SK-N-SH (cell line): Measurements from ENCODE around the gene FEM1B.

Experiments used
- CTCF ChIP-seq: fragments of 200-600 bp; sonication (generic); IDR thresholded peaks from 2 replicates; pipeline ENCODE4 v1.6.1; 2017; ENCODE audit warnings: antibody characterized with exemption, mild to moderate bottlenecking, moderate library complexity
- EP300 ChIP-seq, 2 experiments: IDR thresholded peaks; 2 replicates each; pipeline versions ENCODE4 v1.4.0 to v1.6.1; 2012; ENCODE audit warnings: borderline replicate concordance in 1 of 2, low read depth in 1 of 2, low read length in 1 of 2
- EZH2phosphoT487 ChIP-seq: fragments of 200-600 bp; sonication (generic); IDR thresholded peaks from 2 replicates; pipeline ENCODE4 v1.6.1; 2017; ENCODE audit warnings: low read depth, mixed run types, mild to moderate bottlenecking, antibody characterized with exemption, moderate library complexity, borderline replicate concordance
- IRF3 ChIP-seq: fragments of 150-350 bp; IDR thresholded peaks from 2 replicates; pipeline ENCODE4 v1.6.1; 2016; ENCODE audit warnings: mild to moderate bottlenecking, low read depth, low read length
- MEF2A ChIP-seq: IDR thresholded peaks from 2 replicates; pipeline ENCODE4 v1.4.0; 2012; ENCODE audit warnings: low read depth, borderline replicate concordance
- POLR2AphosphoS5 ChIP-seq: IDR thresholded peaks from 2 replicates; pipeline ENCODE4 v1.6.1; 2012; ENCODE audit warnings: low read depth, low read length
- RCOR1 ChIP-seq: fragments of 150-350 bp; IDR thresholded peaks from 2 replicates; pipeline ENCODE4 v1.6.1; 2017; ENCODE audit warnings: antibody characterized with exemption, low read length
- USF2 ChIP-seq: fragments of 150-350 bp; IDR thresholded peaks from 2 replicates; pipeline ENCODE4 v1.6.1; 2017; ENCODE audit warnings: antibody characterized with exemption, low read length, low read depth, borderline replicate concordance
- YY1 ChIP-seq: IDR thresholded peaks from 2 replicates; pipeline ENCODE4 v1.4.0; 2012; ENCODE audit warnings: low read depth, mild to moderate bottlenecking
- ZBTB33 ChIP-seq: IDR thresholded peaks from 2 replicates; pipeline ENCODE4 v1.4.0; 2012; ENCODE audit warnings: low read depth, borderline replicate concordance

DNA sequence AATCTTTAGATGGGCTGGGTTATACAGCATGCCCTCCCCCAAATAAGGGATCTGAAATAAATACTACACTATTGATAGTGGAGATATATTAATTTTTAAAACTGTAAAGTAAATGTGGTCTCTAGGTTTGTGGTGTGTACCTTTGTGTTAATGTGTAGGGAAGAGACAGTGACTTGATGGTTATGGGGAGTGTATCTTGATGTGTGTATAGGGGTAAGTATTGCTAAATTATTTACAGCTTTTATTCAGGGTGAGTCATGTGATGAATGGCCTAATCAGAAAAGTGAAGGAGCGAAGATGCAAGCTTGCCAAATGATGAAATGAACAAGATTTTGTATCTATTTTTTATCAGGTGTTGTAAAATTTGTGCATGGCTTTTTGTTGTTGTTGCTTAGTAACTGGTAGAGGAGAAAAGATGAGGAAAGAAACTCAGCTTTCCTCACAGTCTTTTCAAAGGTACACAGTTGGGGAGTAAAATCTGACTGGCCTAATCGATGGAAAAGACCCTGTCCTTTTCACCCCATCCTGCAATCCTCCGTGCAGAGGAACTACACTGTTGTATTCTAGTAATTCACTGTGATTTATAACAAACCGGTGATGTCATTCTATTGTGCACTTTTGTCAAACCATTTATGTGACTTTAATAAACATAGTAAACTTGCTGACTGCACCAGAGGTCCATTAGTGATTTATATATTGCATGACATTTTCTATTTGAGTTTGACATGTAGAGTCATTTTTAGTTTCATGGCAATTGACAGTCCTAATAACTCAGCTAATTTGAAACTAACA, 17.7 kb downstream of the FEM1B start:
- TF ChIP-seq CTCF (no peak), POLR2AphosphoS5 (no peak), MEF2A (no peak), IRF3 (no peak), USF2 (no peak), EZH2phosphoT487 (no peak), RCOR1 (no peak), YY1 (no peak), ZBTB33 (no peak), EP300 (IDR thresholded peaks at IDR 0.05; ENCODE audit: borderline replicate concordance in 1 of 2, low read depth in 1 of 2, low read length in 1 of 2) (no peak)
